GM10248 (cell line): ENCODE results near the gene TBC1D22B.

Experiments used
- CTCF ChIA-PET: fragments of 300-600 bp; sonication (Branson Sonifier 250); formaldehyde crosslinking; extraction: SDS; loops from one replicate; lab custom pipeline; 2021; ENCODE audit warnings: antibody characterized with exemption; lab: Yijun Ruan, JAX
- POLR2A ChIA-PET: fragments of 350-650 bp; sonication (Branson Sonifier 250); formaldehyde crosslinking; extraction: SDS; loops from one replicate; lab custom pipeline; 2020; ENCODE audit warnings: antibody characterized with exemption; lab: Yijun Ruan, JAX
- DNase-seq: peaks from one replicate; pipeline ENCODE4 v3.0.0; 2012; ENCODE audit errors: extremely low spot score
- CTCF ChIP-seq: IDR thresholded peaks from 2 replicates; pipeline ENCODE4 v1.5.1; 2012; ENCODE audit warnings: mild to moderate bottlenecking, low read depth; ENCODE audit errors: extremely low read depth, missing control alignments, control extremely low read depth

TBC1D22B gene

GRCh38 chr6:37260040-37260439 lies 2.5 kb downstream of the TBC1D22B start:
- TF ChIP-seq CTCF = no peak
- POLR2A ChIA-PET = no interaction called here

GRCh38 chr6:37260444-37260843 lies 2.9 kb downstream of the TBC1D22B start:
- no peak for TF ChIP-seq CTCF
- CTCF ChIA-PET = interaction anchor here (0.5 kb wide), 1 partner anchor 673 kb away, joined by 3 read pairs; no protein-coding TSS in a partner anchor
- no peak for DNase-seq
- POLR2A ChIA-PET = no interaction called here

More at GRCh38 chr6:37260040-37260439, 2.5 kb downstream of the TBC1D22B start:
- CTCF ChIA-PET = interaction anchor here (1.3 kb wide), 1 partner anchor 9 kb away, joined by 3 read pairs; no protein-coding TSS in a partner anchor
- peak; percentile 38 for DNase-seq

GRCh38 chr6:37261198-37261597 lies 3.6 kb downstream of the TBC1D22B start:
- ChIA-PET CTCF (interaction anchor here (1.2 to 1.3 kb wide), 2 partner anchors 13 to 51 kb away, joined by 6 read pairs; no protein-coding TSS in a partner anchor), POLR2A (no interaction called here)
- DNase-seq = no peak
- TF ChIP-seq CTCF = no peak

GRCh38 chr6:37262446-37263026 lies 5.0 kb downstream of the TBC1D22B start:
- no peak for TF ChIP-seq CTCF
- POLR2A ChIA-PET = interaction anchor here (0.7 kb wide), 1 partner anchor 16 kb away, joined by 20 read pairs; no protein-coding TSS in a partner anchor
- DNase-seq = no peak
- CTCF ChIA-PET = interaction anchor here (1.1 to 1.6 kb wide), 3 partner anchors 18 to 52 kb away, joined by 3 read pairs; no protein-coding TSS in a partner anchor

- POLR2A ChIA-PET = no interaction called here
Observed at GRCh38 chr6:37265001-37265400, 7.4 kb downstream of the TBC1D22B start.

GRCh38 chr6:37265860-37266259 lies 8.3 kb downstream of the TBC1D22B start:
- ChIA-PET CTCF (interaction anchor here (1.1 to 2.0 kb wide), 4 partner anchors 8 to 24 kb away, joined by 3 to 5 read pairs (median 4); no protein-coding TSS in a partner anchor), POLR2A (no interaction called here)
- TF ChIP-seq CTCF = no peak
- DNase-seq = no peak

More at GRCh38 chr6:37265001-37265400, 7.4 kb downstream of the TBC1D22B start:
- CTCF ChIA-PET = interaction anchor here (1.1 to 2.0 kb wide), 3 partner anchors 9 to 23 kb away, joined by 3 to 5 read pairs (median 4); no protein-coding TSS in a partner anchor
- TF ChIP-seq CTCF = no peak
- no peak for DNase-seq
